Measurements from ENCODE around the gene SPIRE1.

The SPIRE1 gene

GRCh38 chr18:12657684-12658425 lies at the start of gene SPIRE1:
Gene SPIRE1, minus strand, starts transcription at chr18:12658107. Its CDS starts 241 bp downstream, at chr18:12657866.
- Mint-ChIP-seq H3K27me3 (peaks cover 44% of the 10 kb centered on the region), H3K9me3 (no peaks in the 10 kb centered on the region), H3K4me1 (peaks cover 15% of the 10 kb centered on the region), H3K4me3 (peak within 1 kb of the TSS; percentile 74 to 78), H3K27ac (peak within 1 kb of the TSS; percentile 42 to 68)
- DNase-seq, result peak; percentile 38 to 39
- ATAC-seq, result peak; percentile 74

- H3K27ac Mint-ChIP-seq, result peak overlapping the region; percentile 100
- no peaks in the 10 kb centered on the region for H3K27me3 Mint-ChIP-seq
- H3K9me3 Mint-ChIP-seq, result no peaks in the 10 kb centered on the region
- H3K4me1 Mint-ChIP-seq, result peaks cover 46% of the 10 kb centered on the region
- no peak for DNase-seq
- peak overlapping the region; percentile 97 to 100 for H3K4me3 Mint-ChIP-seq
- ATAC-seq, result no peak
Measured at GRCh38 chr18:12703664-12704063, 45.8 kb upstream of the SPIRE1 start.

DNA sequence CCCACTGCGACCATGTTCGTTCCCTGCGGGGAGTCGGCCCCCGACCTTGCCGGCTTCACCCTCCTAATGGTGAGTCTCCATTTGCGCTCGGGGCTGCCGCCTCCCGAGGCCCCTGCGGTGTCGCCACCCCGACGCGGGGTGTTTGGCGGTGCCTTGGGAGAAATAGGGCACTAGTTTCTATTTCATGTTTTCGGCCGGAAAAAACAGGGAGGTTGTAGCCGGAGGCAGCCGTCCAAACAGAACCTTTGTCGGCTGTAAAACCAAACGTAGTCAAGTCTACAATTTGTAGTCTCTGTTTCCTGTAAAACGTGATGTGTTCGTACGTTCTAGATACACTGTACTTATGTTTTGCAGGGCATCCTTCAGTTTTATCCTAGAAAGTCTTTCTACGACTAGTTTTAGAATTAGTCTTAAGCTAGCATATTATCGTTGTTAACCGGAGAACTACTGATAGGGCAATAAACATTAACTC lies 45.2 kb upstream of the SPIRE1 start:
- Mint-ChIP-seq H3K4me3 (peak overlapping the region; percentile 97 to 100), H3K9me3 (no peaks in the 10 kb centered on the region), H3K27me3 (no peaks in the 10 kb centered on the region), H3K4me1 (peaks cover 46% of the 10 kb centered on the region), H3K27ac (peak overlapping the region; percentile 100)
- no peak for DNase-seq
- ATAC-seq, result peak; percentile 67

DNA sequence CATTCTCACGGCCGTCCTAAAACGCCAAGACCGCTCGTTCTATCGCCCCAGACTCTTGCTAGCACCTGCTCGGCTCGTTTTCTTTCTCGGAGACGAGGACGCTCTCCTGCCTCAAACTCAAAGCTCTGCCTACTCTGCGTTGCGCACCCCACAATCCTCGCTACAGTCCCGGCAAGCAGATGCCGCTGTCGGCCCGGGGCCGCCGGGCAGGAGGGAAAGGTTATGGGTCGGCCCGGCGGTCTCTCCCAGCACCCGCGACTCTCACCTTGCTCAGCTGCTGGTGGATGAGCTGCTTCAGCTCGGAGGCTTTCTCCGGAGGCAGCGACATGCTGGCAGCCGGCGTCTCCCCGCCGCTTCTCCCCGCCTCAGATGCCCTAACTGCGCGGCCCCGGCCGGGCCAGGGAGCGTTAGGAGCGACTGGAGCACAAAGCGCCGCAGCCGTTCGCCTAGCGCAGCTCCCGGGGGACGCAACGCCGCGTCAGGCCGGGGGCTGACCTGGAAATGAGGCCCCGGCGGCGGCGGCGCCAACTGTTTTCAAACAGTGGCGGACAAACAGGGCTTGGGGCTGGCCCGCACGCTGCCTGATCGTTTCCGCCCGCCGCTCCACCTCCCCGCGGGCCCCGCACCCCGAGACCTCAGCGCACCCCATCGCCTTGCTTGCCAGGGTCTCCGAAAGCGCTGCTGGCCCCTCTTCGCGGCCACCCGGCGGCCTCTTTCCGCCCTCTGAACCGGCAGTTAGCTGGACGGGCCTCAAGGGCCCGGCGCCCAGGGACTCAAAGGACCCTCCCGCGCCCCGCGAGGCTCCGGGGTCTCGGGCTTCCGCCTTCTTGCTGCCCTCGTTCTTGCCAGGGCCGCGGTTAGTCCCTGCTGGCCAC lies 44.6 kb upstream of the SPIRE1 start, which contains the start of the genes CEP76 and PSMG2:
Gene CEP76 (minus strand): TSS at position 503 of the 875 bp plus-strand sequence. CDS start 175 bp downstream, at position 328.
Gene PSMG2 (plus strand): TSS at position 822 of the 875 bp plus-strand sequence. CDS start 66 bp downstream, outside the sequence.
- no peaks in the 10 kb centered on the region for H3K27me3 Mint-ChIP-seq
- ATAC-seq (peak; percentile 93), DNase-seq (peak; percentile 89 to 90)
- peaks cover 46% of the 10 kb centered on the region for H3K4me1 Mint-ChIP-seq
- peak within 1 kb of the TSS; percentile 97 to 100 for H3K4me3 Mint-ChIP-seq
- no peaks in the 10 kb centered on the region for H3K9me3 Mint-ChIP-seq
- H3K27ac Mint-ChIP-seq, result peak within 1 kb of the TSS; percentile 100

DNA sequence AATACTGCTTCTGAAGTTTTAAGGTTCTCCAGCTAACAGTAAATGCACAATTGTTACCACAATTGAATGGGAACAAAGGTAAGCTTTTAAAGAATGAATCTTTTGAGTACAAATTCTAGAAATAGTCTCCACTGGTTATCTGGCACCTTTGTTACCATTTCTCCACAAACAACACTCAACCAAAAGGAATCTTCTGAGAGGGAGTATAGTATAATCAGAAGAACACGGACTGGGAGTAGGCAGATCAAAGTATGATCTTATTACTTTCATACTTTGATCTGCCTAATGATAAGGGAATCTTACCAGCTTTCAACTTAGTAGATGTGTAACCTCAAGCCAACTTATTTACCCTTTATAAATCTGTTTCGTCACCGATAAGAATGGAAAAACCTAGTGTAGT lies 43.3 kb upstream of the SPIRE1 start:
- peak overlapping the region in 1 of 2 donors; percentile 100 for H3K27ac Mint-ChIP-seq
- ATAC-seq (no peak), DNase-seq (no peak)
- peaks cover 46% of the 10 kb centered on the region for H3K4me1 Mint-ChIP-seq
- no peaks in the 10 kb centered on the region for H3K27me3 Mint-ChIP-seq
- peak overlapping the region; percentile 97 to 100 for H3K4me3 Mint-ChIP-seq
- H3K9me3 Mint-ChIP-seq, result no peaks in the 10 kb centered on the region

DNA sequence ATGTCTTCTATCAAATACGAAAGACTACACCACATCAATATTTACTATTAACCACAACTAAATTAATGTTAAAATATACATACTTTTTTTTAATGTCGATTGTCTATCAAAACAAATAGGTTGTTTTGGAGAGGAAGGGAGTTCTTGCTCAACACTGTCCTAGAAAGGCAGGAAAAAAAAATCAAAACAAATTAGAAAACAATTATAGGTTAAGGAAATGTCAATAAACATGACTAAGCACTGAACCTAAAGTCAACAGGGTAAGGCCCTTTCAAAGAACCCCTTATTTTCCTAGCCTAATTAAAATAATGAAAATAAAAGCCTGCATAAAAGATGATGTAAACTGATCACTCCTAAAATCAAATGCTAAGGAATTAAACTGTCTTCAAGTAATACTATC lies 41.8 kb upstream of the SPIRE1 start:
- H3K4me1 Mint-ChIP-seq, result peaks cover 33% of the 10 kb centered on the region

GRCh38 chr18:12694032-12694431 lies 36.1 kb upstream of the SPIRE1 start:
- no peak for DNase-seq
- Mint-ChIP-seq H3K9me3 (no peaks in the 10 kb centered on the region), H3K27me3 (no peaks in the 10 kb centered on the region), H3K27ac (peak overlapping the region in 1 of 2 donors; percentile 22), H3K4me1 (peaks cover 22% of the 10 kb centered on the region), H3K4me3 (no peak overlapping the region)
- ATAC-seq, result peak; percentile 60

More for the DNA sequence above, 41.8 kb upstream of the SPIRE1 start:
- Mint-ChIP-seq H3K27me3 (no peaks in the 10 kb centered on the region), H3K27ac (no peak overlapping the region), H3K9me3 (no peaks in the 10 kb centered on the region), H3K4me3 (no peak overlapping the region)
- ATAC-seq (no peak), DNase-seq (no peak)

DNA sequence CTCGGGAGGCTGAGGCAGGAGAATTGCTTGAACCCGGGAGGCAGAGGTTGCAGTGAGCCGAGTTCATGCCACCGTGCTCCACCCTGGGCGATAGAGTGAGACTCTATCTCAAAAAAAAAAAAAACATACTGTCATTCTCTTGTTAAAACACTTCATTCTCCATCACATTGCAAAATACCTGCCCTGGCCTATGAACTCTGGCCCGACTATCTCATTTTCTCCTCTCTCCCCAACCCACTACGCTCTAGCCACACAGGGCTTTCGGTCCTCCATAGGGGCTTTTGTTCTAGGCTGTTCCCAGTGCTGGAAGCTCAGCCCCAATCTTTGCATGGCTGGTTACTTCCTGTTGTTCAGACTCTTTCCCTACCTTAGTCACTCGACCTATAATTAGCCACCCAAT lies 34.3 kb upstream of the SPIRE1 start:
- DNase-seq (no peak), ATAC-seq (no peak)
- peaks cover 22% of the 10 kb centered on the region for H3K4me1 Mint-ChIP-seq
- no peak overlapping the region for H3K27ac Mint-ChIP-seq
- no peaks in the 10 kb centered on the region for H3K27me3 Mint-ChIP-seq
- peak overlapping the region in 1 of 2 donors; percentile 10 for H3K4me3 Mint-ChIP-seq
- H3K9me3 Mint-ChIP-seq, result no peaks in the 10 kb centered on the region

DNA sequence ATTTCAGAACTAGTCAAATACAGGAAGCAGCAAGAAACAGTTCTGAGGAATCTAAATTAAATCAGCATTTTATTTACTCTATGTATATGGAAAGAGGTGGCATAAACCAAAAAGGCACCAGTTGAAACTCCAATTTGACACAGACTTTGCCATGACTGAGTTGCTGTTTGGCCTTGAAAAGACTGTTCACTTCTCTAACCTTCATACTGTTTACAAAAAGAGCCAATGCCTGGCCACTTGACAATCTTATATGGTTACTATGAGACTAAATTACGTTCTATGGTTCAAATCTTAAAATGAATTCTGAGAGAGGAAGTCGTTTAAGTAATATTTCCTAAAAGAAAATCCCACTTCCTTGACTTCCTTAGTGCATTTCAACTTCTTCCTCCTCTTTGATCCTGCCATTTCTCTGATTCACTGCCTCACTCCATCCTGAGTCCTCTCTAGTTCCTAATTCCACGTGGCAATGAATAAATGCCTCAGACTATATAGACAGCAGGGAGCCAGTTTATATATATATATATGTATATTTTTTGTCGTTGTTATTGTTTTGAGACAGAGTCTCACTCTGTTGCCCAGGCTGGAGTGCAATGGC lies 31.4 kb upstream of the SPIRE1 start:
- ATAC-seq (no peak), DNase-seq (no peak)
- peaks cover 22% of the 10 kb centered on the region for H3K4me1 Mint-ChIP-seq
- H3K27me3 Mint-ChIP-seq, result no peaks in the 10 kb centered on the region
- no peaks in the 10 kb centered on the region for H3K9me3 Mint-ChIP-seq
- H3K27ac Mint-ChIP-seq, result no peak overlapping the region
- H3K4me3 Mint-ChIP-seq, result no peak overlapping the region

DNA sequence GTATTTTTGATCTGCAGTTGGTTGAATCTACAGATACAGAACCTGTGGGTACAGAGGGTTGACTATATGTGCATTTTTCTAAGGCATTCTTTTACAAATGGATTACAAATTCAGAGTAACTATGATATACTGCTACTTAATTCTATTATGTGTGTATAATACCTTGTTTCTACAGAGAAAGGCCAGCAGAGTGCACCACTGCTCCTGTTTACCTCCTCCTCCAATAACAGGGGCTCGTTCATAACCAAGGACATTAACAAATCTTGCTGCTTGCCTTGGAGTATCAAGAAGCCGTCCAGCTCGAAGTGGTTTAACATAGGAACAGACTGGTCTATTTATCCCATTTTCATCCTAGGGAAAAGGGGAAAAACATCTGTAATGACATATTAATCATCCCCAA lies 28.2 kb upstream of the SPIRE1 start:
- Mint-ChIP-seq H3K4me3 (no peak overlapping the region), H3K27me3 (no peaks in the 10 kb centered on the region), H3K27ac (no peak overlapping the region), H3K4me1 (no peaks in the 10 kb centered on the region), H3K9me3 (no peaks in the 10 kb centered on the region)
- DNase-seq (no peak), ATAC-seq (no peak)

DNA sequence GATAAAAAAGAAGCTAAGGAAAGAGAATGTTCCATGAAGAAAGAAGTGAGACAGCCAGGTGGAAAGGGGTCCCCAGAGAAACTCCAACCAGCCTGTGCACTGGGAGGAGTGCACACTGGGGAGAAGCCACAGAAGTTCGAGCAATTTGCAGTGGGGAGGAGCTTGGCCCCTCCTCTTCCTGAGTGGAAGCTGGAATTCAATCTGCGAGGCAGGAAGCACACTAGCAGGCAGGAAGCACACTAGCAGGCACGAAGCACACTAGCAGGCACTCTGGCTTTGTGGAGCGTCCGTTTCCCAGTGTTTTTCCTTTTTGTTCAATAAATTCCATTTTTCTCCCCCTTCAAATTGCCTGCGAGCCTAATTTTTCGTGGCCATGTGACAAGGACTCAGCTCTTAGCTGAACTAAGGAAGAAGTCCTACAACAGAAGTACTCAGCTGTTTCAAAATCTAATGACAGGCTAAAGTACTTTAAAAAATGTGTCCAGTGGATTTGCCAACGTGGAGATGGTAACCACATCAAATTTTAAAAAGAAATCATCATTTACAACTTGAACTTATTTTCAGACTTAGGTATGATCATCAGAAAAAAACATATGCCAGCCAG lies 21.4 kb upstream of the SPIRE1 start:
- no peak overlapping the region for H3K4me3 Mint-ChIP-seq
- H3K27ac Mint-ChIP-seq, result peak overlapping the region; percentile 48 to 72
- DNase-seq, result no peak
- ATAC-seq, result no peak
- H3K27me3 Mint-ChIP-seq, result no peaks in the 10 kb centered on the region
- H3K9me3 Mint-ChIP-seq, result no peaks in the 10 kb centered on the region
- peaks cover 13% of the 10 kb centered on the region for H3K4me1 Mint-ChIP-seq

- Mint-ChIP-seq H3K27me3 (no peaks in the 10 kb centered on the region), H3K4me1 (peaks cover 6% of the 10 kb centered on the region), H3K4me3 (no peak overlapping the region), H3K9me3 (no peaks in the 10 kb centered on the region), H3K27ac (no peak overlapping the region)
- ATAC-seq (no peak), DNase-seq (no peak)
Measured at GRCh38 chr18:12668041-12668440, 10.1 kb upstream of the SPIRE1 start.

DNA sequence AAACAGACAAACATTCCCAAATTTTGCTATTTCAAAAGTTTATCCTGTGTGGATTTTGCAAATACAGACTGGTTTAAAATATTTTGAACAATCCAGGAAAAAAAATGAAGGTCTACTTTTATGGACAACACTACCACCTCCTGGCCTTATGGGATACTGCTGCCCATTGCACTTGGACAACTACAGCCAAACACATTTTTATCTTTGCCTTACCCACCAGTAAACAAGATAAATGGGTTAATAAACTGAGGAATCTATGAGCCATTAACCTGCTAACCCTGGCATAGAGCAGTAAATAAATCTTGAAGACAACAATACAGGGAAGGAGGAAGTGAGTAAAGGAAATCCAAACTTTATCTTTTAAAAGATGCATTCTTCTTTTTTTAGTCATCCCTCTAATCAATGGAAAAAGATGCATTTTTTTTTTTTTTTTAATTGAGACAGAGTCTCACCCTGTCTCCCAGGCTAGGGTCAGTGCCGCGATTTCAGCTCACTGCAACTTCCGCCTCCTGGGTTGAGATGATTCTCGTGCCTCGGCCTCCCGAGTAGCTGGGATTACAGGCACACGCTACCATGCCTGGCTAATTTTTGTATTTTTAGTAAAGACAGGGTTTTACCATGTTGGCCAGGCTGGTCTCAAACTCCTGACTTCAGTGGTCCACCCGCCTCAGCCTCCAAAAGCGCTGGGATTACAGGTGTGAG lies 2.1 kb upstream of the SPIRE1 start:
- H3K4me3 Mint-ChIP-seq, result no peak overlapping the region
- ATAC-seq (peak; percentile 41), DNase-seq (peak; percentile 19 to 35)
- H3K9me3 Mint-ChIP-seq, result no peaks in the 10 kb centered on the region
- no peak overlapping the region for H3K27ac Mint-ChIP-seq
- H3K4me1 Mint-ChIP-seq, result peaks cover 14% of the 10 kb centered on the region
- peaks cover 30% of the 10 kb centered on the region for H3K27me3 Mint-ChIP-seq

DNA sequence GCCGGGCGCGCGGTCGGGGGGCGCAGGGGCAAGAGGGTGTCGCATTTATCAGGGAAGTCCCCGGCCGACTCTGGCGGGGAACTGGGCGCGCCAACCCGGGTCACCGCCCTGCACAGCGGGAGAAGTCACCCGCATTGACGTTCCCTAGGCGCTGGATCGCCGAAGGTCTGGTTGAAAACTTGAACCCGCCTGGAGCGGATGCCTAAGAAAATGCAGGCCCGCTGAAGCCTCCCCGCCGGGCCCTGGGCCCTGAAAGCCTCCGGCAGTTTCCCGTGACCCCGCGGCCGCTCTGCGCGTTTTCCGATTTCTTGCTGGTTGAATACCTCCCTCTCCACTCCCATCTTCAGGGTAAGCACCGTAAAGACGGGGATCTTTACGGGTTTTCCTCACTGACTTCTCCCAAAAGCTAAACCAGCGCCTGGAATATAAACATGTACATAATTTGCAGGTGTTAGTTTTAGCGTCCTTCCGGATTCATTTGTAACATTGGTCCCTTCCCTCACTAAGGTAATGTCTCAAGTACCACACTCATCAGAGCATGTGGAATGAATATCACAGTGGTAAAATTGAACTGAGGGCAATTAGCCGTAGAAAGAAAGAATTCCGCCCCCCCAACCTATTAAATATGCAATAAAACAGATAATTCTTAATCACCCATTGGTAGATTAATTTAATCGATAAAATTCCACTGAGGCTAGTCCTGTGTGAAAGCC lies 675 bp upstream of the SPIRE1 start:
- peak in 1 of 2 donors; percentile 37 for DNase-seq
- Mint-ChIP-seq H3K27me3 (peaks cover 37% of the 10 kb centered on the region), H3K27ac (peak overlapping the region in 1 of 2 donors; percentile 68), H3K4me1 (peaks cover 15% of the 10 kb centered on the region), H3K9me3 (no peaks in the 10 kb centered on the region), H3K4me3 (peak overlapping the region; percentile 74)
- peak; percentile 56 for ATAC-seq
